Epithelial cell of proximal tubule (primary cell): ENCODE results near the gene EVA1A. TPM values are rescaled to one million over a fixed set of nuclear protein-coding genes. Genes with fewer than 3 reads are reported as not detected.

Experiments used
- DNase-seq: peaks from one replicate; pipeline ENCODE4 v3.0.0-alpha.2; 2011; ENCODE audit warnings: low read depth
- H3K4me3 ChIP-seq: 2 replicates; pipeline ENCODE4 v1.5.1; 2011; ENCODE audit warnings: low read depth, mild to moderate bottlenecking, low read length
- total RNA-seq: library from RNA; depleted of rRNA; stranded (reverse); fragments of >200 nt; gene quantifications from 2 replicates; pipeline ENCODE4 v1.2.3, GENCODE V29; 2015
- TF ChIP-seq, protein P1 (sequence below): conservative IDR thresholded peaks from 2 replicates; pipeline ENCODE4 v1.5.1; 2012; ENCODE audit warnings: low read depth, mild to moderate bottlenecking, low read length

Gene EVA1A
- total RNA-seq, 1 donor from 2014 or later: 67.0 TPM

DNA sequence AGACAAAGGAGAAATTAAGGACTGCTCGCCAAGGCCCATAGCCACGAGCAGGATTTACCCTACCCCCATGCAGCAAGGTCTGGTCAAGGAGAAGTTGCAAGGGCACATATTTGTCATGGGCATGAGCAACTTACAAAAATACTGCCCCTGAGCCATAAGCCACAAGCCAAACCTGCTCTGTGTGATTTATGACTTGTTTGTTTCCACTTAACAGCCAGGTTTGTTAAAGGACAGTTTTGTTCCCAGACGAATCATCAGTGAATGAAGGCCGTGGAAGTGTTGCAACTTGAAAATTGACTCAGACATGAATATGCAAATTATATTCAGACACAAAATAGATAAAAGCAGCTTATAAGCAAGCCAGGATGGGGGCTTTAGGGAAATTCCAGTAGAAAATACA lies 31.3 kb upstream of the EVA1A start:
- H3K4me3 ChIP-seq: no peak overlapping the region
- TF ChIP-seq, protein P1, sequence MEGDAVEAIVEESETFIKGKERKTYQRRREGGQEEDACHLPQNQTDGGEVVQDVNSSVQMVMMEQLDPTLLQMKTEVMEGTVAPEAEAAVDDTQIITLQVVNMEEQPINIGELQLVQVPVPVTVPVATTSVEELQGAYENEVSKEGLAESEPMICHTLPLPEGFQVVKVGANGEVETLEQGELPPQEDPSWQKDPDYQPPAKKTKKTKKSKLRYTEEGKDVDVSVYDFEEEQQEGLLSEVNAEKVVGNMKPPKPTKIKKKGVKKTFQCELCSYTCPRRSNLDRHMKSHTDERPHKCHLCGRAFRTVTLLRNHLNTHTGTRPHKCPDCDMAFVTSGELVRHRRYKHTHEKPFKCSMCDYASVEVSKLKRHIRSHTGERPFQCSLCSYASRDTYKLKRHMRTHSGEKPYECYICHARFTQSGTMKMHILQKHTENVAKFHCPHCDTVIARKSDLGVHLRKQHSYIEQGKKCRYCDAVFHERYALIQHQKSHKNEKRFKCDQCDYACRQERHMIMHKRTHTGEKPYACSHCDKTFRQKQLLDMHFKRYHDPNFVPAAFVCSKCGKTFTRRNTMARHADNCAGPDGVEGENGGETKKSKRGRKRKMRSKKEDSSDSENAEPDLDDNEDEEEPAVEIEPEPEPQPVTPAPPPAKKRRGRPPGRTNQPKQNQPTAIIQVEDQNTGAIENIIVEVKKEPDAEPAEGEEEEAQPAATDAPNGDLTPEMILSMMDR: no peak
- no peak for DNase-seq

DNA sequence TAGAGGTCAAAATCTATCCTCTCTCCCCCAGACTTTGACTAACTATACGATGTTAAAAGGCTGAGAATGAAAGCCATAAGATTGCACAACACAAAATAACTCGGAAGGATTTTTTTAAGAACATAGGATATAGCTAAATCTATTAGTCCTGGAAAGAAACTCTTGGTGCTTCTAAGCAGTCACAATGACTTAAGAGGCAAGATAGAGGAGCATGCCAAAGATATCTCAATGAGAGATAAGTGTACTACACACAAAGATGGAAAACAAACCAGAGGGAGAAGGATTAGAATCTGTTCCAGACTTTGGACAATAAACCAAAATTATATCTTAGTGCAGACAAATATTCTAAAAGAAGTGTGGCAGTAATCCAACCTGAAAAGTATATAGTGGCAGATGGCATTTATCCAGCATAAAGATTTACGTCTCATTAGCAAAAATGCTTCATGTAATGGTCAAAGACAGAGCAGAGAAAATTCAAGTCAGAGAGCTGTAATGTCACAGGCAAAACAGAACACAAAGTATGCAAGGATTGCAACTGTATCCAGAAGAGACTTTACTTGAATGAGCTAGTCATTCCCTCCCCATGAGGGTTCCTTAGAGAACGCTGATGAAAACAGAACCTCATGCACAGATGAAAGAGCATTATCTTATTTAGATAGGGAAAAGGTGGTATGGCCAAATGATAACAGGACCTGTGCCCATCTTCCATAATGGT lies 28.8 kb upstream of the EVA1A start:
- no peak for DNase-seq
- TF ChIP-seq, protein P1: no peak
- no peak overlapping the region for H3K4me3 ChIP-seq

DNA sequence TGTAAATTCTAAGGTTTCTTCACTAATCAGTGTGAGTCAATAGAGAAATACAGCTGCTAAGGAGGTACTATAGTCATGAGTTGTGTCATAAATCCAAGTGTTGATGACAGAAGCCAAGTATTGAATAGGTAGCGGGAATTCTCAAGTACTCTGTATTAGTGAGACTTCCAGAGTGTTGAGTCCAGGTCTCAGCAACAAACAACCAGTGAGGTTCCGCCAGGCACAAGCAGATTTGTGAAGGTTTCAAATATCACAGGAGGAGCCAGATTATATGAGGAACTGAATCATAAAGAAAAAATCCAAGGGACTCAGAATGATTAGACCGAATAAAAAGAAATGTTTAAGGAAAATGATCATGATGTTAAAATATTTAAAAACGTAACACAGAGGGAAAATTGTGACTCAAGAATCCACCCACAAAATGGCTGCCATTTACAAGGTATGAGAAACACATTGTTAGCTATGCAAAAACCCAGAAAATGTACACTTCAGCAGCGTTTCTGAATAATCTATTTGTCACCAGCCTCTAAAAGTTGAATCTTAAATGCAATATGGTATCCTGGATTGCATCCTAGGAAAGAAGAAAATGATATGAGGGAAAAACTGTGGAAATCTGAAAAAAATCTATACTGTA lies 27.3 kb upstream of the EVA1A start:
- DNase-seq: no peak
- H3K4me3 ChIP-seq: no peak overlapping the region
- TF ChIP-seq, protein P1: no peak

DNA sequence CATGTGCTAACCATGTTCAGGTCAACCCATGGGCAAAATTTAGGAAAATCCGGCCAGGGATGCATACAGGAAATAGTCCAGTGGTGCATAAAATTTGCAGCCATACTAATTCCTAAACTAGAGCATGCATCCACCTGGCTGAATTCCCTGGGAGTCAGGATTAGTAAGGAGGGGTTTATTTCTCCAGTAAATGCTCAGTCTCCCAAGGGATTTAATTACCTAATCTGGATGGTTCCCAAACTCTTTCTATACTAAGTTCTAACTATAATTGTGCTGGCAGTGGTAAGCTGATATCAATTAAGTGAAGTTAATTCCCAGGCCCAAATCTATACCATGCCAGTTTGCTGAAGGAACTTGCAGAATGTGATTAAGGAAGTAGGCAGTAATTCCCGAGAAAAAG lies 26.2 kb upstream of the EVA1A start:
- no peak for DNase-seq
- H3K4me3 ChIP-seq: no peak overlapping the region
- TF ChIP-seq, protein P1: no peak

DNA sequence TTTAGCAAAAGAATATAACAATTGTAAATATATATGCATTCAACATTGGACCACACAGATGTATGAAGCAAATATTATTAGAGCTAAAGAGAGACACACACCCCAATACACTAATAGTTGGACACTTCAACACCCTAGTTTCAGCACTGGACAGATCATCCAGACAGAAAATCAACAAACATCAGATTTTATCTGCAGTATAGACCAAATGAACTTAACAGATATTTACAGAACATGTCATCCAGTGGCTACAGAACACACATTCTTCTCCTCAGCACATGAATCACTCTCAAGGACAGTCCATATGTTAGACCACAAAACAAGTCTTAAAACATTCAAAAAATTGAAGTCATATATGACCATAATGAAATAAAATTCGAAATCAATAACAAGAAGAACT lies 22.1 kb upstream of the EVA1A start:
- TF ChIP-seq, protein P1: no peak
- no peak for DNase-seq
- no peak overlapping the region for H3K4me3 ChIP-seq

DNA sequence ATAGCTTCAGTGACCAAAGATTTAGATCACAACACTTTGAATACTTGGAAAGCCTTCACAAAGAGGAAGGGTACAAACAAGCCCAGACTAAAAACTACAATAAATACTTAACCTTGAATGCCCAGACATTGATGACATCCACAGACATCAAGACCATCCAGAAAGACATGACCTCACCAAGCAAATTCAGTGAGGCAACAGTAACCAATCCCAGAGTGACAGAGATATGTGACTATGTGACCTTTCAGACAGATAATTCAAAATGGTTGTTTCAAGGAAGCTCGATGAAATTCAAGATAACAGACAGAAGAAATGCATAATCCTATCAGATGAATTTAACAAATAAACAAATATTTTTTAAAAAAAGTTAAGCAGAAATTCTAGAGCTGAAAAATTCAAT lies 19.9 kb upstream of the EVA1A start:
- no peak overlapping the region for H3K4me3 ChIP-seq
- DNase-seq: no peak
- TF ChIP-seq, protein P1: no peak

DNA sequence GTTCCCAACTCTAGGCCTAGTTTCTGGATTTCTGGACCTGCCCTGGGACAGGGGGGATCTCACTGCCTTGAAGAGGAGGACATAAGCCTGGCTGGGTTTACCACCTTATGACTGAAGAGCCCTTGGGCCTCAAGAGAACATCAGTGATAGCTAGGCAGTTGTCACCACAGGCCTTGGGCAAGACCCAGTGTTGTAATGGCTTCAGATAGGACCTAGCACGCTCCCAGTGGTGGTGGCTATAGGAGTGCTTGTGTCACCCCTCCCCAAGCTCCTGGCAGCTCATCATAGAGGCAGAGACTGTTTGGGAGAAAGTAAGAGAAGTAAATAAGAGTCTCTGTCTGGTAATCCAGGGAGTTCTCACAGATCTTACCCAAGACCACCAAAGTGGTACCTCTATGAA lies 19.4 kb upstream of the EVA1A start:
- DNase-seq: no peak
- TF ChIP-seq, protein P1: no peak
- no peak overlapping the region for H3K4me3 ChIP-seq
